ENCODE measurements around the gene ATP1A2.
A peak's percentile ranks its signal among the peaks of the same experiment; 100 is the strongest.

The ATP1A2 gene

DNA sequence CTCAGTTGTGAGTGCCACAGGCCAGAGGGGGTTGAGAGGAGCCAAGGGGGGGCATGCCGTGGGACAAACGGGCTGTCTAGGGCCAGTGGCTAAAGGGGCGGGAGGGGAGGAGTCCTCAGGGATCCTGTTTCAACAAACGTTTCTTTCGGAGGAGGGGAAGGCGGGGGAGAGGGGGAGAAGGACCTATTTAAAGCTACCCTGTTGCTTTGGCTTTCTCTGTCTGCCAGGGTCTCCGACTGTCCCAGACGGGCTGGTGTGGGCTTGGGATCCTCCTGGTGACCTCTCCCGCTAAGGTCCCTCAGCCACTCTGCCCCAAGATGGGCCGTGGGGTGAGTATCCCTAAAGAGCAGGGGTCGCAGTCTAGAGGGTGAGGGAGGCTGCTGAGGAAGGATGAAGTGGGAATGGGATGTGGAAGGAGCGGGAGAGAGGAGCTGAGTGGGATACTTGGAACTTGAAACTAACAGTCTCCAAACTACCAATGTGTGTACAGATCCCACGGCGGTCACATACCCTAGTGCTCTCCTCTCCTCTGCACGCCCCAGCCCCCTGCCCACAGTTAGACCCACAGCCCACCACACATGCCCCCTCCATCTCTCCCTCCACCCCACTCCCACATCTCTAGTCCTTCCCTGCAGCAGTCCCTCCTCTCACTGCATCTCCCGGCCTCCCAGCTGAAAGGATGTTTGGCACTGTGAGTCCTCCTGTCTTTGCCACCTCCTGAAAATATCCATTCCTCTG, at the start of gene ATP1A2:
TSS of gene ATP1A2 (plus strand) at position 215 of the 738 bp plus-strand sequence. CDS start at position 318, 103 bp downstream.
- no peak for DNase-seq

DNA sequence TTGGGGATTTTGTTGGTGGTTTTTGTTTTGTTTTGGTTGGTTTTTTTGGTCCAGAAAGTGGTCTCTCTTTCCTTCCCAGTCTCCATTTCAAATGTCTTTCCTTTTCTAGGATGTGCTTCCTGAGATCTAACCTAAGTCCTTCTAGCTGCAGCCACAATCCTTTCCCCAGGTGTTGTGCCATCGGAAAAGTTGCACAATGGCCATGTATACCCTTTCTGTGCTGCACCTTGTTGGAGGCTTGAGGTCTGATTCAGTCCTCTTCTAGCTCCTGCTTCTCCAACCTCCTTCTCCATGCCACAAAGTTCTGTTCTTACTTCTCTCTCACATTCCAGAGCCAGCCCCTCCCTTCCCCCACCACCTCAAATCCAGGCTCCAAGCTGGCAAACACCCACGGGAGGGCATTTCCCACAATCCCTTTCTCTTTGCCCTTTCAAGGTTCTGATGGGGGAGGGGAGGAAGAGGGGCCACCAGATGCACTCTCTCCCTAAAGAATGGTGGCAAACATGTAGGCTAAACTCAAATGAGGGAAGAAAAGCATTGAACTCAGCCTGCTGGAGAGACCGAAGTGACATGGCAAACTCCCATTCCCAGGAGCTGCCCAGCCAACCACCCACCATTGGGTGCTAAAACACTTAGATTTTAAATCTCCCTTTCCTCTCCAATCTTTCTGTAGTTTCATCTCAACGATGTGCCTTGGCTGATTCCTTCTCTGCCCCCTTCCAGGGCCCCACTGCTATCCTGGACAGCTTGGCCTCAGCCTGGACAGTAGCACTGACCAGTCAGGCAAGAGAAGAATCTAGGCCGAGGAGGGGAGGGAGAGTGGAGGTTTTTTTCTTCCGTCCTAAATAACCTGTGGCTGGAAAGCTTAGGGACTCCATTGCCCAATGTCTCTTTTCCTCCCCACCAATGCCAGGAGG, 48.5 kb upstream of the ATP1A2 start:
- DNase-seq = no peak

DNA sequence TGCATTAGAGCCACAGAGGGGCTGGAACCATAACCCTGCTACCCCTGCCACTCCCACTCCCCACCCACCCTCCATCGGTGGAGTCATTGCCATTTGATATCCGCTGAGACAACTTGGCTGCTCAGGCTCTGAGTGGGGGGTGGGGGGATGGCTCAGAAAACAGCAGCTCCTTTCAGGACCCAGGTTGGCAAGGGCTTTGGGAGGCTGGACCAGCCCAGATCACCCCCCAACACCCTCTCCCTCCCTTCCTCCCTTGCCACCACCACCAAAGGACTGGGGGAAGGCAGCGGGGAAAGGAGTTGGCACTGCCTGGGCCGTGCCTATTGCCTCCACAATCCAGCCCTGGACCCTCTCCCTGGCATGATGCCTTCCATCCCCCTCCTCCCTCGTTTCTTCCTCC, 47.3 kb upstream of the ATP1A2 start:
- no peak for DNase-seq

DNA sequence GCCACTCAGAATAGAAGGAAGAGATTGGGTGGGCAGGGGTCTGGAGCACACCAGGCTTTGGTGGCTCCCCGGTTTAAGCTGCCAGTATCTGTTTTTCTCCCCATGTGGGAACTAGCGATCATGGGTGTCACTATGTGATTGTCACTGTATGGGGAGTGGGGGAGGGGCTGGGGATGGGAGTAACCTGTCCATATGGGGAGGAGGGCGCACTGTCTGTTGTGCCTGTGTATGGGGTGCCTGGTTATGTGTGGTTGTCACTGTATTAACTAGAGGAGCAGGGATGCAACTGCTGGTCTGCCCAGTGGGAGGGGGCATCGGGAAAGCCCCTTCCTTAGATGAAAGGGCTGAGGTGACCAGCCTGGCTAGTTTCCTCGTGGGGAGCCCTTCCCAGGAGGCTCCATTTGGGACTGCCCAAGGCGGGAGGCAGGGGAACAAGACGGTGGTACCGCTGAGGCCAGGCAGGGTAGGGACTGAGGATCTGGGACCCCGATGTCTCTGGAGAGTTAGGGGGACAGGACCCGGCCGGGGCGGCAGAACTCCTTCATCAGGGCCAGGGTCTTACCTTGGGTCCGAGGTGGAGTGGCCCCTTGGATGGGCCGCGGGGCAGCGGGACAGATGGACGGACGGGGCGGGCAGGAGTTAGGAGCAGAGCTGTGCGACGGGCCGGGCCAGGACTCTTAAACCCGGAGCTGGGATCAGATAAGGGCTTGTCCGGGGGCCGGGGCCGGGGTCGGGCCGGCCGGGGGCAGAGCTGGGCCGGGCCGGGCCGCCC, 45.9 kb upstream of the ATP1A2 start, which contains the start of gene KCNJ10:
TSS of gene KCNJ10 (minus strand) at position 701 of the 772 bp plus-strand sequence. CDS start 27,628 bp downstream, outside the sequence.
- no peak for DNase-seq

DNA sequence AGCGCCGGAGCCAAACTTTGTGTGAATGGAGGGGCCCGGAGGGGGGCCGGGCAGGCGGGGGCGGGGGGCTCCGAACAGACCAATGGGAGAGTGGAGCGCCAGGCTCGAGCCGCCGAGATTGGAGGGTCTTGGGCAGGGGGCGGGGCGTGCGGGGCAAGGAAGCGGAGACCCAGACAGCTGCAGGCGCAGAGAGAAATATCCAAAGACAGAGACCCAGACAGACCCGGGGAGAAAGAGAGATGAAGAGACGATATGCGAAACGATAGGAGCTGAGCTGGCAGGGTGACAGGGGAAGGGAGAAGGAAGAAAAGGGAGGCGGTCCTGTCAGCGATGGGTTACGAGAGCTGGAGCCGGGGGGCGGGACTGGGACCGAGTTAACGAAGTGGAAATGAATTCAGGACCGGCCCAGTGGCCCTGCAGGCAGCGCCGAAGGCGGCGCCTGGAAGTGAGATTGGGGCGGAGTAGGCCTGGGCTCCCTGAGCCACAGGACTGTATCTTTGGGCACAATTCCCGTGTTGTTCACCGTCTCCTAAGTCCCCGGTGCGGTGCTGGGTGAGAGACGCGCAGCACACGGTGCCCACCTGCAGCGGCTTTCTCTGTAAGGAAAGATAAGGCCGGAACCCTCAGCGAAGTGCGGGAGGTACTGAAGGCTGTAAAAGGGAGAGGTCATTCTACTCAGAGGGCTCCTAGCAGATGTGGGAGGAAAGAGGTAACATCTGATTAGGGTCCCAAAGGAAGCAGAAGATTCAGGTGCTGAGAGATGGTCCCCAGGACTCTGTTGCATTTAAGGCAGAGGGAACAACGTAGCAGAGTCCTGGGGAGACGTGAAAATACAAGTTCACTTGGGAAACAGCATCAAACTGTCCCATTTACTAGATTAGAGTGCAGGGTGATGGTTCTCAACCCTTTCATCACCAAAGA, 45.1 kb upstream of the ATP1A2 start:
- DNase-seq = peak; percentile 34

DNA sequence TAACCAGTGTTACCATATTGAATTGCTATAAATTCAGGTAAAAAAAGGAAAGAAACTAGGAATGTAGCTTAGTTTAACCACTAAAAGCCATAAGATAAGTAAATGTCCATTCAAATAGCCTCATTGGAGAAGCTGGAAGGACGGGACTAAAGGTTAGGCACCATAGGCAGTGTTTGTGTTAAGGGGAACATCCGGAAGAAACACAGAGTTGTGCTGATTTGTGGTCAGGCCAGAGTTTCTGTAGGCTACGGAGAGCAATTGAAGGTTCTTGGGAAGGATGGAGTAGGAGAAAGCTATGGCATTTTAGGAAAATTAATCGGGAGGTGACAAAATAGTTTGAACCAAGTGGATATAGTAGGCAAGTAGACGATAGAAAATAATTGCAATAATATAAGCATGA, 44.3 kb upstream of the ATP1A2 start:
- DNase-seq = no peak

DNA sequence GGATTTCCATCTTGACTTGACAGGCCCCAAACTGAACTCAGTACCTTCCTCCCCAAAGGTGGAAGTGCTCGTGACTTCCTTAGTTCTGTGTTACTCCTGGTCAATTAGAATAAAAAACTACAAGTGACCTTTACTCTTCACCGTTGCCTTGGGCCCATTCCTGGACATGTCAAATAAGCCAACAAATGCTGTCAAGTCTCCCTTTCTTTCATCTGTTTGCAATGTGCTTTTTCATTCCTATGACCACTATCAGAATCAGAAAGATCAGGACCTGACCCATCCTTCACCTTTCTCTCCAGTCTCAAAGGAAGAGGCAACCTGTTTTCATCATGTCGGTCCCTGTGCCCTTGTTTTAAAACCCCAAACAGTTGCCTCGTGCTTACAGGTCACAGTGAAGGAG, 40.7 kb upstream of the ATP1A2 start:
- DNase-seq = no peak

DNA sequence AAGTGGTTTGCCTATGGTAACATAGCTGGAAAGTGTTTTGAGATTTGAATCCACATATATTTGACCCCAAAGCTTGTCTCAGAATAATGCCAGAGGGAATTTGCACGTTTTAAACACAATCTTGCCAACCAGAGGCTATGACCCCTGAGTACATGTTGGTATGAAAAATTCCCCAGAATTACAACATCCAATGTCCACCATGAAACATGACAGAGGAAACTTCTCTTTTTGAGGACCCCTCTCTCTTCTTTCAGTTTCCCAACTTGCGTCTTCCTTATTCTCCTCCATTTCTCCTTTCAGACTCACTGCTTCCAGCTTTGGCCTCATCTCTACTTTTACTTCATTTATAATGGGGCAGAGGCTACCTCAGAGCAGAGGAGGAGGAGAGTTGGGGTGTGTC, 39.7 kb upstream of the ATP1A2 start:
- DNase-seq = no peak

DNA sequence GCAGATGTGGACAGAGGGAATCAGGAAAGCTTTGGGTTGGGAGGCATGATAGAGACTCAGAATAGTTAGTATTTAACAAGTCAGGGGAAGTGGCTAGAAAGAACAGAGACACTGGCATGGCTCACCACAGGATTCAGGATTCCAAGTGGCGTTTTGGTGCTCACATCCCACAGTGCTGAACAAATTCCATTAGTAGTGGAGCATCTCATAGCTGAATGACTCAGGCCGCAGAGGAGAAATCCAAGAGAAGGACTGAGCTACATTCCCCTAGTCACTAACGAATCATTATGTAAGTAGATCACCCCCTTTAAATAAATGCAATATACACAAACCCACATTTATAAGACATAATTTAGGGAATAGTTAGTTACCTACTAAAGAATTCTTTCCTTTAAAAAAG, 39.3 kb upstream of the ATP1A2 start:
- no peak for DNase-seq

DNA sequence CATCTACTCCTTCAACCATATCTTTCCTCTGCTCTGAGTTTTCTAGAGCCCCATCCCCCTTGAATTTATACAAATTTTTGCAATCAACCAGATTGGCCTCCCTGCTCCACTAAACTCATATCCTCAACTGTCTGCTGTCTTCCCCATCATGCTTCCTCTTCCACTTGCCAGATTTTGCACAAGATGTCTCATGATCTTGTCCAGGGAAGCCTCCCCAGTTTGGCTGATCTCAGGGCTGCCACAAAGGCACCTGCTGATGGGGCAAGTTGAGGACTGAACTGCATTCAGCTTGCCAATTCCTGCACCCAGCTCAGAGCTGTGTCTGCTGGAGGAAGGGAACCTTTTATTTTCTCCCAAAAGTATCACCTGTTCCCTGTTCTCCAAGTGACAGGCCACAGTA, 38.1 kb upstream of the ATP1A2 start:
- no peak for DNase-seq

DNA sequence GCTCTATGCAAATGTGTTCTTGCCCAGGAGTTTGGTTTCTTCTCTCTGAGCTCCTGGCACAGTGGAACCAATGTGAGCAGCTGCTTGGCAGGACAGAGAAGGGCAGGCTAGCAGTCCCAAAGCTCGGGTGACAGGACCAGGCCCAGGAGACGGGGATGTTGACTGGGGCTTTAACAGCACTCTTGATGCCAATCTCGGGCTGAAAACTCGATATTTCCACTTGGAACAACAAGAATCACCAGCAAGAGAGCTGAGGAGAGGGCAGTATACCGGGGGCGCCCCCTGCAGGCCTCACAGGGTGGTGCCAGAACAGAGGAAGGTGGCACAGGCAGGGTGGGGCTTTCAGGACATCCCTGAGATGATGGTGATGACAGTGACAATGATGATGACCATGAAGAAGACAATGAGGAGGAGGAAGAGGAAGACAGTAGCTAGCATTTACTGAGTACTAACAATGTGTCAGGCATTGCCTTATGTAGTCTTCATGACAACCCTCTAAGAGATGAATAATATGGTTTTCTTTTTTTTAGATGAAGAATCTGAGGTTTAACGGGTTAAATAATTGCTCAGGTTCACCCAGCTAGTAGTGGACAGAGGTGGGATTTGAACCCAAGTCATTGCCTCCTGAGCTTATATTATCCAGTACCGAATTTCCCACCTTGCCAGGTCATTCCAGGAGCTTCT, 36.9 kb upstream of the ATP1A2 start:
- DNase-seq = no peak

DNA sequence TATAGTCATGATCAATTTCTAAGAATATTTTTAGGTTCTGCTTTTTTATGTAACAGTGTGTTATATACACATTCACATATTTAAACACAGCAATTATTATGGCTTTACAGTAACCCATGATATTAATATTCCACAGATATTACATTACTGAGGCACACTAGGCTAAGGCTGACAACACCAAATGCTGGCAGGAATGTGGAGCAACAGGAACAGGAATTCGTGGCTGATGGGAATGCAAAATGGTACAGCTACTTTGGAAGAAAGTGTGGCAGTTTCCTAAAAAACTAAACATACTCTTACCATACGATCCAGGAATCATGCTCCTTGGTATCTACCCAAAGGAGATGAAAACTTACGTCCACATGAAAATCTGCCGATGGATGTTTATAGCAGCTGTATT, 36.1 kb upstream of the ATP1A2 start:
- no peak for DNase-seq

DNA sequence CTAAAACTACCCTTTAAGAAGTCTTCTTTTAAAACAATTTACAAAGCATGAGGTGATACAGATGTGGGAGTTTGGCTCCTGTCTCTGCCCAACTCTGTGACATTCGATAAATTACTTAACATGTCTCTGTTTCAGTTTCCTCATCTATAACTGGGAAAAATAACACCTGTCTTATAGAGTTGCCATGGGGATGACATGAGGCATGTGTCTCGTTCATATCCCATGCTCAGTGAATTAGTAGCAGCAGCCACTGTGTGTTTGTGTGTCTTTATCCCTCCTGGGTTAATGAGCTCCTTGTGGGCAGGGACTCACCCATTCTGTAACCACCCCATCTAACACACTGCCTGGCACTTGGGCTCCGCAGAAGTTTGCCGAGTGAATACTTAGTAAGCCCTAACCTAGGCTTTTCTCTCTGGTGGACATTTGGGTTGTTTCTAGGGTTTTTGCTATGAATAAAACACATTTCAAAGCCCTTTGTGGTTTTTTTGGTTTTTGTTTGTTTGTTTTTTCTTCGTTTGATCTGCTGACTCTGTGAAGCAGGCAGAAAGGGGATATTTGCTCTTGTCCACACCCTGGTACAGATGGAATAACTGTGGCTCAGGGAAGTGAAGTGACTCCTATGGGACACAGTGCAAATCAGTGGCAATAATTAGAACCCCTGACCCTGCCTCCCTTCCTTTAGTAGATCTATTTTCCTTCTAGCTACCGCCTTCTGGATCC, 35.0 kb upstream of the ATP1A2 start:
- DNase-seq = no peak

DNA sequence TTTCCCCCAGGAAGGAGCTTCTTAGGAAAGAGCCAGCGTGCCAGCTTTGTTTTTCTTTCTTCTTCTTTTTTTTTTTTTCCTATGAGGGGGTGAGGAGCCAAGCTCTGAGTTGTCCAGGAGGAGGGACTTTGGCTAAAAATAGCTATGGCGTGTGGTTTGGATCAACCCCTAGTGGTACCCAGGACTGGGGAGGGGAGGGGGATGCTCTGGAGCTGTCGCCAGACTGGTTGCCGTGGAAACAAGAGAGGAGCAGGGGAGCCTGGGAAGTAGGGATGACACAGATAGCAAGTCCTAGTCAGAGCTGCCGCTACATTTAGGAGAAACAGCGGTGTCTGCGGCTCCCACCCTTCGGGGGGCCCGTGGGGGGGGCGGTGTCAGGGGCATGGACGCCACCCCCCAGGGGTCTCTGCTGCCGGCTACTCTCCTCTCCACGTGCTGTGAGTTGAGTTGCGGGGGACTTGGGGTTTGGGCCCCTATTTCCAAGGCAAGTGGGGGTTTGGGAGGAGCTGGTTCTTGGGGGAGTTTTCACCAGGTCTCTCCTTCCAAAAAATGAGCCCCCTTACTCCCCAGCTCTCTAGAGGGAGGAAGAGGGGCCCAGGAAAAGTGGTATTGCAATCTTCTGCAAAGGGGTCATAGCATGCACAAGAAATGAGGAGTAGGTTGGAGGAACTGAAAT, 34.2 kb upstream of the ATP1A2 start, which contains the start of gene KCNJ9:
TSS of gene KCNJ9 (plus strand) at position 278 of the 676 bp plus-strand sequence. CDS start 2,493 bp downstream, outside the sequence.
- DNase-seq = no peak

DNA sequence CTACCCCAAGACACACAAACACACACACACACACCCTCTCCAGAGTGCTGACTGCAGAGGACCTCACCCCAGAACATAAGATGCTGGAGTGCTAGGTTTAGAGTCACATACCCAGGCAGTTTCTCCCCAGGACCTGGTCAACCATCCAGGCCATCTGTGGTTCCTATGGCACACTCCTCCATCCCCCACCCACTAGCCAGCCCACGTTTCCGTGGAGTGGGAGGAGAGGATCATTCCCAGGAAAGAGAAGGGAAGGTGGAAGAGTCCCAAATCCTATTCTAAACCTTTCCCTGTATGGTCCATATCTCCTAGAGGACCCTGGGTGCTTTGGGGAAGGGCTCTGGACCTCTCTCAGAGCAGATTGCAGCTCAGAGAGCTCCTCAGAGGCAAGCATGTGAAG, 33.1 kb upstream of the ATP1A2 start:
- DNase-seq = no peak

DNA sequence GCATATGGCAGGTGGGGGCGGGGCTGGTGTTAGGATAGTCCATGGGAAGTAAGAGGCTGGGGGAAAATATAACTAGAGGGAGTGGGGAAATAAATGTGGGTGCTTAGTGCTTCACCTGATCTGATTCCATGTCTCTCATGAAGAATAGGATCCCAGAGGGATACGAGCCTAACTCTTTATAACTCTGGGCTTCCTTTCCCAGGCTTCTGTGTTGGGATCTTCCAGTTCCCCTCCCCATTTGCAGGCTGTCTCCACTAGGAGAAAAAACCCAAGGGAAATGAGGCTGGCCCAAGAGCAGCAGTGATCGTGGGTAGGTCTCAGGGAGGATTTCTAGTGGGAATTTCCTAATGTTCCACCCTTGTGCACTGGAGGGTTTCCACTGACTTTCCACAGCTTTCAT, 32.6 kb upstream of the ATP1A2 start:
- DNase-seq = no peak

DNA sequence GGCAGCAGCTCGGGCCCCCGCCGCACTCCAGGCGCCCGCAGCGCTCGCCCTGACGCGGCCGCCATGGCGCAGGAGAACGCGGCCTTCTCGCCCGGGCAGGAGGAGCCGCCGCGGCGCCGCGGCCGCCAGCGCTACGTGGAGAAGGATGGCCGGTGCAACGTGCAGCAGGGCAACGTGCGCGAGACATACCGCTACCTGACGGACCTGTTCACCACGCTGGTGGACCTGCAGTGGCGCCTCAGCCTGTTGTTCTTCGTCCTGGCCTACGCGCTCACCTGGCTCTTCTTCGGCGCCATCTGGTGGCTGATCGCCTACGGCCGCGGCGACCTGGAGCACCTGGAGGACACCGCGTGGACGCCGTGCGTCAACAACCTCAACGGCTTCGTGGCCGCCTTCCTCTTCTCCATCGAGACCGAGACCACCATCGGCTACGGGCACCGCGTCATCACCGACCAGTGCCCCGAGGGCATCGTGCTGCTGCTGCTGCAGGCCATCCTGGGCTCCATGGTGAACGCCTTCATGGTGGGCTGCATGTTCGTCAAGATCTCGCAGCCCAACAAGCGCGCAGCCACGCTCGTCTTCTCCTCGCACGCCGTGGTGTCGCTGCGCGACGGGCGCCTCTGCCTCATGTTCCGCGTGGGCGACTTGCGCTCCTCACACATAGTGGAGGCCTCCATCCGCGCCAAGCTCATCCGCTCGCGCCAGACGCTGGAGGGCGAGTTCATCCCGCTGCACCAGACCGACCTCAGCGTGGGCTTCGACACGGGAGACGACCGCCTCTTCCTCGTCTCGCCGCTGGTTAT, 31.4 kb upstream of the ATP1A2 start:
- no peak for DNase-seq

DNA sequence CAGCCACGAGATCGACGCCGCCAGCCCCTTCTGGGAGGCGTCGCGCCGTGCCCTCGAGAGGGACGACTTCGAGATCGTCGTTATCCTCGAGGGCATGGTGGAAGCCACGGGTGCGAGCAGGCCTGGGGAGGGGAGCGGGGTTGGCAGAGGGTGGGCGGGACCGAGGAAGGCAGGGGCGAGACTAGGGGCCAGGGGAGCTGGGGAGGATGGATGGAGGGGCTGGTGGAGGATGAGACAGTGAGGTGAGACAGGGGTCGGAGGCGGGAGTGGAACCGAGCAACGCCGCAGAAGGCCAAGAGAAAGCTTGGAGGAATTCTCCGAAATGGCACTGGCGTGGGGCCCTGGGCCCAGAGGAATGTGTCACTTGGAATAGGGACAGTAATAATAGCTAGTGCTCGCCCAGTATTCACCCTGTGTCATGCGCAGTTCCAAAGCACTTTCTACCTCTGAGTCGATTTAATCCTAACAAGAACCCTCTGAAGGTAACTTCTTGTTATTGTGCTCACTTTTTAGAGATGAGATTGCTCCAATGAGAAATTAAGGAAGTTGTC, 30.7 kb upstream of the ATP1A2 start:
- DNase-seq = no peak
